ENCODE measurements around the gene STRA6.

DNA sequence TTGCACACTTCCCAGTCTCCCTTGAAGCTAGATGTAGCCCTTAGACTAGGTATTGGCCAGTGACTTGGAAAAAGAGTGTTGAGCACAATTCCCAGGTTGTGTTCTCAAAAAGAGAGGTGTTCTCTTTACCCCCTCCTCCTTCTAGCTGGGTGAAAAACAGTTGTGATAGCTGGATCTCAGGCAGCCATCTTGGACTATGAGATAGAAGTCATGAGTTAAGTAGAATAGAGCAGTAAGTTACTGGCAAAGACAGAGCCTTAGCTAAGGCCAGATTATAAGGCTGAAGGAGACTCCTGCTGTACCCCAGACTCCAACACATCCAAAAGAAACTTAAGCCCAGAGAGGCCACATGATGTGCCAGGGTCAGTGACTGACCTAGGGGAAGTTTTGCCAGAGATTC, 8.1 kb upstream of the STRA6 start:
- TF ChIP-seq YY1 (IDR thresholded peaks at IDR 0.05; ENCODE audit: insufficient read depth, insufficient read length) (no peak), ZNF274 (IDR thresholded peaks at IDR 0.05; ENCODE audit: low read depth, low read length) (no peak), SUZ12 (IDR thresholded peaks at IDR 0.05; ENCODE audit: extremely low read depth, insufficient read depth, insufficient read length) (no peak)

Data from NT2/D1 (cell line).